HuH-7 (cell line): ENCODE results near the gene CPNE9.
"Not testable (repeated sequence)": the region's sequence is repeated elsewhere in the genome, so short reads cannot be mapped to it uniquely, and the experiment has no call there.

Source experiments
- DNase-seq: peaks from one replicate; pipeline ENCODE4 v3.0.0; 2011; ENCODE audit warnings: low spot score

The CPNE9 gene

DNA sequence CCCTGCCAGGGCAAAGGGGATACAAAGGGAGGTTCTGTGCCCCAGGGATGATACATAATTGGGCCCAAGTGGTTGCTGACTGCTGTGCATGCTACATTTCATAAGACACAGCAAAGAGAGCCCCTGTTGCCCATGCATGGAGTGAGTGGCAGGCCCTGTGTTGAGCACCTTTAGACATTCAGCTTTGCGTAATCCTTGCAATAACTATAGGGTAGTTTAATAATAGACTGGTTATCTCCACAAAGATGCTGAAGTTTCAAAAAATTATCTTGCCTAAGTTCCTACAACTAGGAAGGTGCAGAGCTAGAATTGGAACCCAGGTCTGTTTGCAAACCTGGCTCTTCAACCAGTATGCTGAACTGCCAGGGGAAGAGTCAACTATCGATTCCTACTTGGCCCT lies 44.4 kb downstream of the CPNE9 start:
- DNase-seq, result no peak

DNA sequence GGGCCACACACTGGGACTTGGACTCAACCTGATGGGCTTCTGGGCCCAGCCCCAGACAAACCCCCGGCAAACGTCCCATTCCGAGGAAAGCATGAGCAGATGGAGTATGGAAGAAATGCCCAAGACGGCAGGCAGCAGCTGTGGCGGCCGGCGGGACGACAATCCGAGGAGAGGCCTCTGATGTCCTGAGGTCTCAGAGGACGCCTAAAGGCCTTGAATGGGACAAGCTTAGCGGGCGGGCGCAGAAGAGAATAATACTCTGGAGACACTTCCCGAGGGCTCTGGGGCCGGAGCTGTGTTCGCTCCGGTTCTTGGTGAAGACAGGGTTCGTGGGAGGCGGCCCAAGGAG lies 45.6 kb downstream of the CPNE9 start:
- DNase-seq, result peak; percentile 44

DNA sequence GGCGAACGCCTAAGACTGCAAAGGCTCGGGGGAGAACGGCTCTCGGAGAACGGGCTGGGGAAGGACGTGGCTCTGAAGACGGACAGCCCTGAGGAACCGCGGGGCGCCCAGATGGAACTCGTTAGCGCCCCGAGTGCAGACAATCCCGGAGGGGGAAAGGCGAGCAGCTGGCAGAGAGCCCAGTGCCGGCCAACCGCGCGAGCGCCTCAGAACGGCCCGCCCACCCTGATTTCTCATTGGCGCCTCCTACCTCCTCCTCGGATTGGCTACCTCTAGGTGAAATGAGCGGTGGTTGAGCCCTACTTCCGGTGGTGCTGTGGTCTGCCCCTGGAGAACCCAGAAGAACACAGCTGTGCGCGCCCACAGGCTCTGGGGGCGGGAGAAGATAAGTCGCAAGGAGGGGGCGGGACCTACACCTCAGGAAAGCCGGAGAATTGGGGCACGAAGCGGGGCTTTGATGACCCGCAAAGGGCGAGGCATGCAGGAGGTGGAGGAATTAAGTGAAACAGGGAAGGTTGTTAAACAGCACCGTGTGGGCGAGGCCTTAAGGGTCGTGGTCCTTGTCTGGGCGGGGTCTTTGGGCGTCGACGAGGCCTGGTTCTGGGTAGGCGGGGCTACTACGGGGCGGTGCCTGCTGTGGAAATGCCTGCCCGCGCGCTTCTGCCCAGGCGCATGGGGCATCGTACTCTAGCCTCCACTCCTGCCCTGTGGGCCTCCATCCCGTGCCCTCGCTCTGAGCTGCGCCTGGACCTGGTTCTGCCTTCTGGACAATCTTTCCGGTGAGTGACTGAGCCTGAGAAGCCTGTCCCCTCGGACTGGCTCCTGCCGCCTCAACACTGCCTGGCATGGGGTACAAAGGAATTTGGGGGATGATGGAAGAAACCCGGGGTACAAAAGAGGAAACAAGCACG lies 46.3 kb downstream of the CPNE9 start, which contains the start of gene OGG1:
Gene OGG1, plus strand, starts transcription at position 308 of the 911 bp plus-strand sequence. Its CDS starts 335 bp downstream, at position 643.
- DNase-seq, result peak; percentile 100

DNA sequence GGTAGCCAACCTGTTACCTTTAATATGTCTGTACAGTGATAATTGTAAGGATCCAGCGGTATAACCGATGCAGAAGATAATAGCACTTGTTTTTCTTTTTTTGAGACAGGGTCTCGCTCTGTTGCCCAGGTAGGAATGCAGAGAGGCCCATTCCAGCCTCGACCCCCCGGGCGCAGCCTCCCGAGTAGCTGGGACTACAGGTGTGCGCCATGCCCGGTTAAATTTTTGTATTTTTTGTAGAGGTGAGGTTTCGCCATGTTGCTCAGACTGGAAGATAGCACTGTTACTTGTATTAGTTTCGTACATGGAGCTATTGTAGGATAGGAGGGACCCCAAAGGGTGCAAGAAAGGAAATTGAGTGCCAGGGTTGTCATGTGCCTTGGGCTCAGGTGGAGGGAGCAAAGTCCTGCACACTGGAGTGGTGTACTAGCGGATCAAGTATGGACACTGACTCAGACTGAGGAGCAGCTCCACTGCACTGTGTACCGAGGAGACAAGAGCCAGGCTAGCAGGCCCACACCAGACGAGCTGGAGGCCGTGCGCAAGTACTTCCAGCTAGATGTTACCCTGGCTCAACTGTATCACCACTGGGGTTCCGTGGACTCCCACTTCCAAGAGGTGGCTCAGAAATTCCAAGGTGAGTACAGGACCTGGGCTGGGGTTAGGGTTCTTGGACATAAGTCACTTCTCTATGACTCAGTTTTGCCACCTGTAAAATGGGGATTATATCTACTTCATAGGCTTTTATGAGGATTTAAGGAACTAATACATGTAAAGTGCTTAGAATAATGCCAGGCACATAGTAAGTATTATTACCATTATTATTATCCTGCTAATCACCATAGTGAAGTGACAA lies 47.2 kb downstream of the CPNE9 start:
- DNase-seq, result peak; percentile 66

DNA sequence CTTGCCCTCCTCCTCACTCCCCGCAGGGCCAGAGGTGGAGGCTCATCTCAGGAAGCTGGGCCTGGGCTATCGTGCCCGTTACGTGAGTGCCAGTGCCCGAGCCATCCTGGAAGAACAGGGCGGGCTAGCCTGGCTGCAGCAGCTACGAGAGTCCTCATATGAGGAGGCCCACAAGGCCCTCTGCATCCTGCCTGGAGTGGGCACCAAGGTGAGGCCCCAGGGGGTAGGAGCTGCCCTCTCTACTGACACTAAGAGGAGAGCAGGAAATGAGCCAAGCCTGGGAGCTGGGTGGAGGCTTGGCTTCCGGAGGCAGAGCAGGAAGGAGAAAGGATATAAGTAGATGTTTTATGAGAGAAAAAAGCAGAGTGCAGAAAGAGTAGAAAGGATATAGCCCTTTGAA lies 51.0 kb downstream of the CPNE9 start:
- no peak for DNase-seq

DNA sequence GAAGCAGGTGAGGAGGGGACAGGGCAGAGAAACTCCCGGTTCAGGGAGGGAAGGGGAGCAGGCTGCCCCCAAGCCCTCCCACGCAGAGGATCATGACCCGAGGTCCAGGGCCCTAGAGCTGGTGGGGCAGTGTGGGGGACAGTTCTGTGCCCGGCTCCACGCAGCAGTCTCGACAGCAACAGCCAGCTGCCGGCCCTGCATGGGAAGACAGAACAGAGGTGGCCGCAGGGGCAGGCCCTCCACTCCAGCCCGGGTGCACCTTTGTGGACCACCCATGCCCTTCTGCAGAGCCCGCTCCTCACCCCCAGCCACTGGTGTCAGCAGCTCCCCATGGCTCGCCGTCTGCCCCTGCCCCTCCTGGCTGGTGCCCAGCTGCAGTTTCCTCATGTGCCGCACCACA lies 53.8 kb downstream of the CPNE9 start:
- DNase-seq, result no peak

DNA sequence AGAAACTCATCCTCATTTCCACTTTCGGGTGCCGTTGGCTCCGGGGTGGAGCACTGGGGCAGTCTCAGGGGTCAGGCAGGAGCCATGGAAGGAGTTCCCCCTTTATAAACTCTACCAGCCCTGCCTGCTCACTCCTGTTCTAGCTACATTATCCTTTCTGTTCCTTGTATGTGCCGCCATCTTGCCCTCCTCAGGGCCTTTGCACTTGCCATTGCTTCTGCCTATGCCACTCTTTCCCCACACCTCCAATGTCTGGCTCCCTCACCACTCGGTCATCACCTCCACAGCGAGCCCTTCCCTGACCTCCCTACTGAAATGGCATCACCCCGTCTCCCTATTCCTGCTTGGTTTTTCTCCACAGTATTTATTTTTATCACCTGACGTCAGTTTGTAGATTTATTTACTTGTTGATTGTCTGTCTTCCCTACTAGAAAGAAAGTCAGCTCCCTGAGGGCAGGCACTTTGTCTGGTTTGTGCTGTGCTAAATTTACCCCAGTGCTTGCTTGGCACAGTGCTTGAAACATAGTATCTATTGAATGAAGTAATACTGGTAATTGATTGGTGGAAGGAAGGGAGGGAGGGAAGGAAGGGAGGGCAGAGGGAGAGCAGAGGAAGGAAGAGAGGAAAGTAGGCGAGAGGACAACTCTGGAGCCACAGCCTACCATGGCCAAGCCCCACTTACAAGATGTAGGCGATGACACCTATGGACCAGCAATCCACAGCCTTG lies 57.3 kb downstream of the CPNE9 start:
- no peak for DNase-seq

DNA sequence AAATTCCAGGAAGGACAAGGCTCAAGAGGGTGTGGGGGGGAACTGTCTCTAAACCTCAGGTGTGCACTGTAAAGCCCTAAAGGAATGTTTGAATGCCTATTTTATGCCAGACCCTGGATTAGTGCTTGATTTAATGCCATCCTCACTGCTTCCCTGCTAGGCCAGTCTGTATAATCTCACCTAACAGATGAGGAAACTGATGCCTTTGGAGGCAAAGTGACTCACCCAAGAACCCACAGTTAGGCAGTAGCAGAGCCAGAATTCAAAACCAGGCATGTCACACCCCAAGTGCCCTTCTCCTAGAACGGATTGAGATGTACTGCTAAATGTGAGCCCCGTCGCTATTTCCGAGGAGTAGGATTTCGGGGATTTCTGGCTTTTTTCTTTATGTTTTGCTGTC lies 58.3 kb downstream of the CPNE9 start:
- no peak for DNase-seq

DNA sequence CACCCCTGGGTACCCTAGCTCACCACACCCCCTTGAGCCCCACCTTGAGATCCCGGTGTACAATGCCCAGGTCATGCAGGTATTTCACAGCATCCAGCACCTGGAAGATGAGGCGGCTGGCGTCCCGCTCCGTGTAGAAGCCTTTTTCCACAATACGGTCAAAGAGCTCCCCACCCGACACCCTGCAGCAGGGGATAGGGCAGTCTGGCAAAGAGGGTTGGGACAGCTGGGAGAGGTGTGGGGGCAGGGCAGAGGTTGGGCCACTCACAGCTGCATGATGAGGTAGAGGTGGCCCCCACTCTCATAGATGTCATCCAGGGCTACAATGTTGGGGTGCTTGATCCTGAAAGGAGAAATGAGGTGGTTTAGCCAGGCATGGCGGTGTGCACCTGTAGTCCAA lies 59.2 kb downstream of the CPNE9 start:
- DNase-seq, result no peak

DNA sequence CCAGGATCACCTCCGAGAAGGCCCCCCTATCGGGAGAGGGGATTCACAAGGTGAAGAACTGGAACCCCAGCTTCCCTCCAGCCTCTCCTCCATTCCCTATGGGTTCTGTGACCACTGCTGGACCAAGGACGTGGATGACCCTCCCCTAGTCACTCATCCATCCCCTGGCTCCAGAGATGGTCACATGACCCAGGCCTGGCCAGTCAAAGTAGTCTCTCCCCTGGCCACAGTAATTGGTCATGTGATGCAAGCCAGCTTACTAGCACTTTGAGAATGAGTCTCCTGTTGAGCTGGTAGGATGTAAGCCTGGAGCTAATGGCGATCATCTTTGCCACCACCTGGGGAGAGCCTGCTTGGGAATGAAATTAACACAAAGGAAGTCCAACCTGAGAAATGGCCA lies 62.2 kb downstream of the CPNE9 start:
- DNase-seq, result no peak

DNA sequence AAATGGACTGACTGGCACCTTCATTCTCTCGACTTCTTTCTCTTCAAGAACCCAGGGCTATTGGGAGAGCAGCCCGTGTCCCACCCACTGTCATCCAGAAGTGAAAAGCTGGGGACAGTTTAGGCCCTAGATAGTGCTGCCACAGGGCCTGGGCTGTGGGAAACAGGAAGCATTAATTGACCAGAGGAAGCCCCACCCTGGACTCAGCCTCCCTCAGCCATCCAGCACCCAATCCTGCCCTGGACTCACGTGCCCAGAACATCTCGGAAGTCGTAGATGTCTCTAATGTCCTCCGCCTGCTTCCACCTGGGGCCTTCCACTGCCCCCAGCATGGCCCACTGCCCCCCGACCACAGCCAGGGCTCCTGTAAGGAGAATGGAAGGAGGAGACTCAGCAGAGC lies 63.8 kb downstream of the CPNE9 start:
- no peak for DNase-seq

DNA sequence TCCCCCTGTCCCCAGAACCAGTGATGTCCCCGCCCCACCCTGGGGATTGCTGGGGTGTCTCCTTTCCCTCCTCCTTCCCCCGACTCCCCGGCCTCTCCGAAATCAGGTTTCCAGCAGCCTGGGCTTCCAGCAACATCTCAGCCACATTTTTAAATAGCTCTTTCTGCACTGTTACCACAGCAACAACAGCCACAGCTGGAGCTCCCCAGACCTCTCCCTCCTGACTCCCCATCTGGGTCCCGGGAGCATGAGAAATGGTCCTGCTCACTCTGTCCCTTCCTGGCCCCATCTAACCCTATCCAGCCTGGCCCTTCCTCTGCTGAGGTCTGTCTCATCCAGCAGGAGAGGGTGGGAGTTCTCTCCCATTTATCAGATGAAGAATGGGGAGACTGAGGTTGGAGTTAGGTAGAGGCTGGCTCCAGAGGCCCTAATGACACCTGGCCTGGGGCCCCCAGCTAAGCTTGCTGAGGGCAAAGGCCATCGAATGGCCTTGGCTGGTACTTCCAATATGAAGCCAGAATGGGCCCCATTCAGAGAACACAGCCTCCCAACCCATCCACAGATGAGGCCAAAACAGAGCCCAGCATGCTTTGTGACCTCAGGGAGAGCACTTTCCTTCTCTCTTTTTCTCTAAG lies 64.6 kb downstream of the CPNE9 start:
- no peak for DNase-seq

DNA sequence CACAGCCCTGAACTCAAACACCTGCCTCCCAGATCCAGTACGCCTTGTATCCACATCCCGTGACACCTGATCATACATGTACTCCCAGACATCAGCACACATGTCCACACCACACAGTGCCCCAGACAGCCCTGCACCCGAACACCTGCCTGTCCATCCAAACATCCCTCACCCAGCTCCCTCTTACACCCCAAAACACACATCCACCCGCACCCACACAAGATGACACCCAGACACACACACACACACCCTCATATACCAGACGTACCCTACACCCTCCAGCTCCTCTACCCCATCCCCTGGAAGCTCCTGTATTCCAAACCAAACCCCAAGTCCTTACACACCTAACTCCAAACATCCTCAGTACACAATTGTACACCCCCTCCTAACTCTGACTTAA lies 65.4 kb downstream of the CPNE9 start:
- no peak for DNase-seq

DNA sequence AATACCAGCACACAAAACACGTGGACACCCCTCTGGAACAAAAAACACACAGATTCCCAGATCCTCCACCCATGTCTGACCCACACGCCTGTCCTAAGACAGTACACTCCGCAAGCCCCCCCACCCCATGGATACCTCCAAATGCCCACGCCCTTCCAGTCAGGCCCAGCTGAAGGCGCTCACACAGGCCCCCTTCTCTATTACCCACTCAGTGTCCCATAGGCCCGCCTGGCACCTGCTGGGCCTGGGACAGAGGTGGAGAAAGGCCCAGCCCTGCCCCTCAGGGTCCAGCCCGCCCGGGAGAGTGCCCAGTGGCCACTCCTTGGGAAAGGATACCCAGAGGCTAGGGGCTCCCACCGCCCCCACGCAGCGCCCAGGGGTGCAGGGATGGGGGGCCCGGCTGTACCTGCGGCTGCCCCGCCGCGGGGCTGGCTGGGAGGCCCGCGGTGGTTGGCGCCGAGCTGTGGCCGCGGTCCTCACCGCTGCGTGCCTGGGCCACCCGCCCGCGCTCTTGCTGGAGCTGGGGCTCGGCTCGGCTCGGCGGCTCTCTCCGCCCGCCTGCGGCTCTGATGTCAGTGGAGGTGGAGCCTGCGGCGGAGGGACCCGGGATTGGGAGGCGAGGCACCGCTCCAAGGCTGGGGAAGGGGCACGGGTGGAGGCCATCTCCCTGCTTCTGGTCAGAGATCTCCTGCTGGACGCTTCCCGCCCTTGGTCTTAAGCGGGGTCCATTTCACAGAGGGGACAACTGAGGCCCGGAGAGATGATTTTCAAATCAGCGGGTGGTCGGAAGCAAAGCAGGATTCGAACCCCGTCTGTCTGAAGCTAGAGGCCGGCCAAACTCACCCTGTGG lies 66.0 kb downstream of the CPNE9 start, which contains the start of gene CAMK1:
Gene CAMK1, minus strand, starts transcription at position 522 of the 850 bp plus-strand sequence. CDS start 2,198 bp downstream, outside the sequence.
- peak; percentile 98 for DNase-seq

DNA sequence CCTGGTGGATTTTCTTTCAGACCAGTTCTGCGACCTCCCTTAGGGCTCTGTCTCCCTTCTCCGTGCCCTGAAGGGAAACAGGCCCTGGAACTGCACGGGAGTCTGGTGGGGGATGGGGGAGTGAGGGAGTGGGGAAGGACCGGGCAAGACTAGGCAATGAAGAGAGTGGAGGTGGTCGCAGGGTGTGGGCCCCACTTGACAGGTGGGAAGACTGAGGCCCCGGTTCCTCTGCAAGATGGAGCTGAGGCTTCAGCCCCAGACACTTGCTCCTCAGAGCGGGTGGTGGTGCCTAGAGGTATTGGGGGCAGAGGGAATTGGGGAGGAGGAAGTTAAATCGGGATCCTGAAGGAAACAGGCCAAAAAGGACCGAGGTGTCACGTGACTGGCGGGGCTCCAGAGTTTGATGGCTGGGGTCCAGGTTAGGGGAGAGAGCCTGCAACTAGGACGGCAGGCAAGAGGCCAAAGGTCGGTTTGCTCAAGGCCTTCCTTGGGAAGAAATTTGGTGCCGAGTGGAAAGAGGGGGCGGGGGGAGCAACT lies 66.7 kb downstream of the CPNE9 start:
- peak; percentile 90 for DNase-seq

DNA sequence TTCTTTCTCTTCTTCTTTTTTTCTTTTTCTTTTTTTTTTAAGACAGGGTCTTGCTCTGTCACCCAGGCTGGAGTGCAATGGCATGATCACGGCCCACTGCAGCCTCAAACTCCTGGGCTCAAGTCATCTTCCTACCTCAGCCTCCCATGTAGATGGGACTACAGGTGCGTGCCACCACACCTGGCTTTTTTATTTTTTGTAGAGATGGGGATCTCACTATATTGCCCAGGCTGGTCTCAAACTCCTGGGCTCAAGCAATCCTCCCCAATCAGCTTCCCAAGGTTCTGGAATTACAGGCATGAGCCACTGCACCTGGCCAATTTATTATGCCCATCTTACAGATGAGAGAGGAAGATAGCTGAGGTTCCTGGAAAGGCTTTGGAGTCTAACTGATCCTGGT lies 67.4 kb downstream of the CPNE9 start:
- not testable (repeated sequence) for DNase-seq

DNA sequence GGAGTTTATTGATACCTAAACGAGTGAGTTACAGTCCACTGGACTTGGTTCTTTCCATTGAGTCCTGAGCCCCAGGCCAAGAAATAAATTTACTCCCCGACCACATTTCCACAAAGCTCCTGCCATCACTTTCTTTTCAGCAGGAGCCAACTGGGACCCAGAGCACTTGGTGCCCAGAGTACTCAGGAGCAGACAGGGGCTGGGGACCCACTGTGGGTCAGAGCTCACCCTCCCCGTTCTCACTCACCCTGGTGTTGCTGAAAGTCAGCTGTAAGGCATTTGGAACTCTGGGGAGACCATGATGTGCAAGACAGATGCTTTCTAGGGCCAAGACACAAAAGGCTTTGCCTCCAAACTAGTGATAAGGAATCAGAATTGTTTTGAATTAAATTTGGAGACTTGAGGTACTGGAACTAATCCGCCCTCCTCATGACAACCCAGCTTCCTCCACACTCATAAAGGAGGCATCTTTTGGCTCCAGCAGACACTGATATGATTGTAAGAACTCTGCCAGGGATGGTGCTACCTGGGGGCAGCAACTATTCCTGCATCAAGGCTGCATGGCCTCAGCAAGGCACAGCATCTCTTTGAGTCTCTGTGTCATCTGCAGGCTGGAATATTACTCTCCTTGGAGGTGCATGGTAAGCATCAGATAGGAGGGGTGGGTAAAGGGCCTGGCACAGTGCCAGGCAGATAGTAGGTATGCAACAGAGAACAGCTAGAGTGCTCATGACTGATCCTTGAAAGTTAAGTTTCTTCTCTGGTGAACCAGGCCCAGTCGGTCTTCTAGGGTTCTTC lies 73.5 kb downstream of the CPNE9 start:
- no peak for DNase-seq

DNA sequence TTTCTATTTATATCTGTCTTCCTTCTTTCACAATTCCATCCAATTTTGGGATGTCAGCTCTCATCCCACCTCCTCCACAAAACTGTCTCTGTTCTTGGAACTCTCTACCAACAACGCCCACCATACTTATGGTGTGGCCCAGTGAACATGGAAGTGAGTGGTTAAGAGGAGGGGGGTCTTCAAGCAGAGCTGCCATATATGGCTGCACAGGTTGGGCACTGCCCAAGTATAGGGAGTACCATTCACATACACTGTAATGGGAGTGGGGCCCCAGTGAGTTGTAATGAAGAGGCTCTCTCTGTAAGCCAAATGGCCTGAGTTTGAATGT lies 74.0 kb downstream of the CPNE9 start:
- DNase-seq, result no peak

DNA sequence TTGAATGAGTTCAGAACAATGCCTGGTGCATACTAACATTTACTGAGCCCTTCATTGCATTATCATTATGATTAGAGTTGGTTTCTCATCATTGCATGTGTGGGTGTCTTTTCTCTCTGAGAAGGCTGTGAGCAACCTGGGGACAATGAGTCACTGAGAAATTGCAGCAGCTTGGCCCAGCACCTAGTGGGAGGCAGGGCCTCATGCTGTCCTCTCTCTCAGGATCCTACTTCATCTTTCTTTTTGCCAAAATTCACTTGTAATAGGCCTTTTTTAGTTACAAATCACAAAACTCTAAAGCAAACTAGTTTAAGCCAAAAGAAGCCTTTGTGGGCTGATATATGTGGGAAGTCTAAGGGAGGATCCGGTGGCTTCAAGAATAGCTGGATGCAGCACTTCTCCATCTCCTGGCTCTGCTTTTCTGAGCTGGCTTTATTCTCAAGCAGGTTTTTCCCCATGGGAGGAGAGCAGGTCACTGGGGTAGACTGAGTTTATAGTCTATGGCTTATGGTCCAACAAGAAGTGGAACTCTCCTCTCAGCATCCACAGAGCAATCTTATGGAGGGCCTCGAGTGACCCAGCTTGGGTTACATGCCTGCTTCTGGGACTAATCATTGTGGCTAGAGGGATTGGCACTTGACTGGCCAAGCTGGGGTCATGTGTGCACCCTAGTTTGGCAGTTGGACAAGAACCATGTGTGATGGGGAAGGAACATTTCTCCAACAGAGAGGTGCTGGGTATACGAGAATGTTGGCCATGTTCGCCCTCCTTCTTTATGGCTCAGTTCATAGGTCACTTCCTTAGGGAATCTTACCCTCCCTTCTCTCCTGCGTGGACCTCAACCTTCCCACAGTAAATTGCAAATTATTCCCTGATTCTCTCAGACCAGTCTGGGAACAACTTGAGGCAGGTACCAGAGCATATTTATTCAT lies 74.8 kb downstream of the CPNE9 start:
- DNase-seq, result no peak
